ENCODE measurements around the gene DHRS1. TPM values are rescaled to one million over a fixed set of nuclear protein-coding genes. Genes with fewer than 3 reads are reported as not detected.

DHRS1 gene
- polyA plus RNA-seq, 3 donors = 31.4 to 61.9 (median 37.9) TPM

- DNase-seq (ENCODE audit: extremely low read depth in 1 of 11, low read depth in 9 of 11, low spot score in 4 of 11) = peak in 4 of 11 donors; percentile 36 to 61 (median 49)
Measured at GRCh38 chr14:24296341-24297157, 3.0 kb downstream of the DHRS1 start.

GRCh38 chr14:24293525-24293924 is 6.1 kb downstream of the DHRS1 start:
- no peak for DNase-seq (ENCODE audit: extremely low read depth in 1 of 11, low read depth in 9 of 11, low spot score in 4 of 11)

- no peak for DNase-seq (ENCODE audit: extremely low read depth in 1 of 11, low read depth in 9 of 11, low spot score in 4 of 11)
Measured at GRCh38 chr14:24292118-24292807, 7.3 kb downstream of the DHRS1 start.

- DNase-seq (ENCODE audit: extremely low read depth in 1 of 11, low read depth in 9 of 11, low spot score in 4 of 11) = no peak
Measured at GRCh38 chr14:24291446-24292117, 8.0 kb downstream of the DHRS1 start.

GRCh38 chr14:24290746-24291145 is 8.8 kb downstream of the DHRS1 start:
- no peak for DNase-seq (ENCODE audit: extremely low read depth in 1 of 11, low read depth in 9 of 11, low spot score in 4 of 11)

DNA sequence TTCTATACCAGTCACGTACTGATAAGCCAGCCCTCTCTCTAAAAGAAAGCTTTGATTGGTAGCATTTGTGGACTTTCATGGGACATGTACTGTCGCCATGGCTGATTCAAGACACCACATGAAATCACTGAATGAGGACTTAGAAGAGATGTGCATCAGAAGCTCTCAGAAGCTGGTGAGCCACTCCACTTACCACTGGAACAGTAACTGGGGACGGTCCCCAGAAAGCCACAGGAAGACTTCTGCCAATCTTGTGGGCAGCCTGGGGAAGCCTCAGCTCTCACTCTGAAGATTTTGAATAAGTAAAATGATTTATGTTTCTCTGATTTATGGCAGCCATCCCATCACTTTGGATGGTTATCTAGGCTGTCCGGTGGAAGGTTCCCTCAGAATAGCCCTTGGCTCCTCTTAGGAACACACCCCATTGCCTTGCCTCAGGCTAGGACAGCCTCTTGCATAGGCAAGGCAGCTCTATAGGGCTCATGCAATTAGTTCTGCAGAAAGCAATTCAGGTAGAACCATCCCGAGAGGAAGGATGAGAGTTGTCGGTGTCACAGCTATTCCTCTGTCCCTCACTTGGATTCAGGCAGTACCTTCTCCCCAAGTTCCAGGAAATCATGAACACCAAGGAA is 9.8 kb downstream of the DHRS1 start:
- no peak for DNase-seq (ENCODE audit: extremely low read depth in 1 of 11, low read depth in 9 of 11, low spot score in 4 of 11)

GRCh38 chr14:24286996-24287395 is 12.6 kb downstream of the DHRS1 start:
- no peak for DNase-seq (ENCODE audit: extremely low read depth in 1 of 11, low read depth in 9 of 11, low spot score in 4 of 11)

DNA sequence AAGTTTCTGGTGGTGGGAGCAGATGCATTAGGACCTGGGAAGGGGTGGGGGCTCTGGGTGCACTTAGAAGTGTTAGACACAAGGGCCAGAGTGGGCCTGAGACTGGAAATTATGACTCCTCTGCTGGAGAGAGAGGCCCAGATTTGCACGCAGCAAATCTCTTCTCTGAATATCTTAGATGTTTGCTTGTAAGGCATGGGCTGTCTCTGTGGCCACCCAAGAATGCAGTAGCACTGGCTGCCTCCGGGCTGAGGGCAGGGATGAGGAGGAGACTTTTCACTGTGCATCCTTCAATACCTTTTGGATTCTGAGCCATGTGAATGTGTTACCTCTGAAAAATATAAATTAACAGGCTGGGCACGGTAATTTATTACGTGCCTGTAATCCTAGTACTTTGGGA is 14.2 kb downstream of the DHRS1 start:
- no peak for DNase-seq (ENCODE audit: extremely low read depth in 1 of 11, low read depth in 9 of 11, low spot score in 4 of 11)

- no peak for DNase-seq (ENCODE audit: extremely low read depth in 1 of 11, low read depth in 9 of 11, low spot score in 4 of 11)
Measured at GRCh38 chr14:24284501-24285035, 15.0 kb downstream of the DHRS1 start.

GRCh38 chr14:24283796-24284460 is 15.7 kb downstream of the DHRS1 start:
- no peak for DNase-seq (ENCODE audit: extremely low read depth in 1 of 11, low read depth in 9 of 11, low spot score in 4 of 11)

DNA sequence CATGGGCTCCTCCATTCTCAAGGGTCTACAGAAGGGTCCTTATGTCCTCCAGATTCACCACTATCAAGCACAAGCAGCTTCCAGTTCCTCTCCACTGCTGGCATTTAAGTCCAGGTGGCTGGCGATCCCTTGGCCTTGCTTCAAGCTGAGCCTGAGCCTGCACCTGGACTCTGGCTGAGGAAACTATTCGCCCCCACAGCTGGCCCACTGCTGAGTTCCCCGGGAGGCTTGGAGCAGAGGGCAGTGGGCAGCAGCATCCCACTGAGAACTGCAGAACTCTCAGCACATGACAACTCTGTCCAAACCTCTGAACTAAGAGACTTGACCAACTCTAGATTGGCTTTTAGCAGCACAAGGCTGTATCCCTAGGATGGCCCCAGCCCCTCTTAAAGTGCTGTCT is 16.8 kb downstream of the DHRS1 start:
- no peak for DNase-seq (ENCODE audit: extremely low read depth in 1 of 11, low read depth in 9 of 11, low spot score in 4 of 11)

DNA sequence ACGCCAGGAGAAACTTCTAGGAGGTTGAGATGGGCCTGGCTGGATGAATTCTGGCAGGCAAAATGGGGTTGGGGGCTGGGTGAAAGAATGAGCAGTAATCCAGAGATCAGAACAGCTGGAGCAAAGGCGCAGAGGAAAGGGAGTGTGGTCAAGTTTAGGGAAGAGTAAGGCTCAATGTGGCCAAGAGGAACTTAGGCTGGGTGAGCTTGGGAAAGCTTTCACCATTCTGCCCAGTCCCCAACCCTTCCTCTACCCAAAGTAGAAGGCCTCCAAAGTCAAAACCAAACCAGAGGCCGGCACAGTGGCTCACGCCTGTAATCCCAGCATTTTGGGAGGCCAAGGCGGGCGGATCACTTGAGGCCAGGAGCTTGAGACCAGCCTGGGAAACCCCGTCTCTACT is 17.9 kb downstream of the DHRS1 start:
- no peak for DNase-seq (ENCODE audit: extremely low read depth in 1 of 11, low read depth in 9 of 11, low spot score in 4 of 11)

DNA sequence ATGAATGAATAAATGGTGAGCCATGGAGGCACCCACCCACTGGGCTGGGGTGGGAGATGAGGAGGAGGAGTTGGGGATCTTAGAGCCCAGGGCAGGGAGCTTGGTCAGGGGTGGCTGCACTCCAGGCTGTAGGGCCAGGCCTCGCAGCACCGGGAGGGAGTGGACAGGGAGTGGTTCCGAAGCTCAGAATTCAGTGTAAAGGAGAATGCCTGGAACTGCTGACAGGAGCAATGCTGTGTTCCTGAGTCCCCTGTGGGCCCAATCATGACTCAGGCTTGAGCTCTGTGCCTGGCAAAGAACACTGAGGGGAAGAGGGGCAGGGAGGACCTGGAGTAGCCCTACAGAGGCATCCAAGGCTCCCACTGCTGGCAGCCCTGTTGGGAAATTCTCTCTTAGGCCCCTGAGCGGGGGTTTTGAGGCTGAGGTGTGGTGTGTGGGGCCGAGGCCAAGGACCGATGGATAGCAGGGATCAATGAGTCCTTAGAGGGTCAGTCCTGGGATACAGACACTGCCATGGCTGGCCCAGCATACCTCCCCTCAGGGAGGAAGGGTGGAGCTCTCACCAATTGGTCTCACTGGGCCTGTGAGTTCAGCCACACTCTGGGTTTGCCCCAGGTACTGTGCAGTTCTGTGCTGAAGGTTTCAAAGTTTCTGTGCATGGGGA is 18.7 kb downstream of the DHRS1 start:
- DNase-seq (ENCODE audit: extremely low read depth in 1 of 11, low read depth in 9 of 11, low spot score in 4 of 11) = no peak

GRCh38 chr14:24279301-24280186 is 20.0 kb downstream of the DHRS1 start:
- no peak for DNase-seq (ENCODE audit: extremely low read depth in 1 of 11, low read depth in 9 of 11, low spot score in 4 of 11)

DNA sequence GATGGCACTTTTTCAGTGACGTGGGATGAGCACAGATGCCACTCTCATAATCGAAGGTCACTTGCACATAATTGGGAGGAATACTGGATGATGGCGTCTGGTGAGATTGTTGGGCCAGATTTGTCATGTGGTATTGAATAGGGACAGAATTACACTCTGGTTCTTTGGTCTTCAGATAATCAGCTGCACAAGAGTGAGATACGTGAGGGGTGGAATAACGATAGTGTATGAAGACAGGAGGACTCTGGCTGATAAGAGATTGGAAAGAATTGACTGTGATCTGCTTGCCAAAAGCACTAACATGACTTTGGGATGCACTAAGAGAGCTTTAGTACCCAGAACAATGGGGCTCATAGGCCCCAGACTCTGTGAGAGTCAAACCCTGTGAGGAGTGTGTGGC is 21.2 kb downstream of the DHRS1 start:
- no peak for DNase-seq (ENCODE audit: extremely low read depth in 1 of 11, low read depth in 9 of 11, low spot score in 4 of 11)

DNA sequence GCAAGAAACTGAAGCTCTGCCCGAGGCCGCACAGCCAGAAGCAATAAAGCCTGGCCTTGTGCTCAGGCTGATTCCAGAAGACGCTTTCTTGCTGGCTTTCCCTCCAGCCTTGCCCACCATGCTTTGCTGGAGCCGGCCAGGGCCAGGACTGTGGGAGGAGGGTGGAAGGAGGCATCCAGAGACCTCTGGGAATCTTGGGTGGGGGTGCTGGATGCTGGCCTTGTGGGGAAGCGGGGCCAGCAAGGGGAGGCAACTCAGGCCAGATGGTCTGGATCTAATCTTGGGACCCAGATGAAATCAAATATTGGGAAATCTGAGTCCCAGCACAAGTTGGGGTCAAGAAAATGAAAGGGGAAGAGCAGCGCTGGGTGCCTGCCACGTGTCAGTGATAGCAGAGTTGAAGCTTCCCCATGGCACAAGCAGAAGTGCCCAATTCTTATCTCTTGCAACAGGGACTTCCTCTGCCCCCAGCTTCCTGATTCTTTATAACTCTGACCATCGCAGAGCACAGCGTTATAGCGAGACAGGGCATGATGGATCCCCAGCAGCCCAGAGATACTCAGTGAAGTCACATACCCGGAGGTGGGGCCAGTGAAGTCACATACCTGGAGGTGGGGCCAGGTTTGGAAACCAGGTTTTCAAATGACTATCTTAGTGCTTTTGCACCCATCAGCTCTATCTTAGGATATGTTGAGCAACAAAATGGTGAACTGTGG is 21.8 kb downstream of the DHRS1 start:
- no peak for DNase-seq (ENCODE audit: extremely low read depth in 1 of 11, low read depth in 9 of 11, low spot score in 4 of 11)

GRCh38 chr14:24277071-24277470 is 22.5 kb downstream of the DHRS1 start:
- no peak for DNase-seq (ENCODE audit: extremely low read depth in 1 of 11, low read depth in 9 of 11, low spot score in 4 of 11)

Data from renal cortex interstitium (tissue), 11 donors.